ENCODE results near the gene FAM185A. TPM values are rescaled to one million over a fixed set of nuclear protein-coding genes. Genes with fewer than 3 reads are reported as not detected.
A peak's percentile ranks its signal among the peaks of the same experiment; 100 is the strongest.
"Not testable (repeated sequence)": the region's sequence is repeated elsewhere in the genome, so short reads cannot be mapped to it uniquely, and the experiment has no call there.

The FAM185A gene
- total RNA-seq, 2 experiments from 2014 or later: 7.9 to 10.0 TPM

DNA sequence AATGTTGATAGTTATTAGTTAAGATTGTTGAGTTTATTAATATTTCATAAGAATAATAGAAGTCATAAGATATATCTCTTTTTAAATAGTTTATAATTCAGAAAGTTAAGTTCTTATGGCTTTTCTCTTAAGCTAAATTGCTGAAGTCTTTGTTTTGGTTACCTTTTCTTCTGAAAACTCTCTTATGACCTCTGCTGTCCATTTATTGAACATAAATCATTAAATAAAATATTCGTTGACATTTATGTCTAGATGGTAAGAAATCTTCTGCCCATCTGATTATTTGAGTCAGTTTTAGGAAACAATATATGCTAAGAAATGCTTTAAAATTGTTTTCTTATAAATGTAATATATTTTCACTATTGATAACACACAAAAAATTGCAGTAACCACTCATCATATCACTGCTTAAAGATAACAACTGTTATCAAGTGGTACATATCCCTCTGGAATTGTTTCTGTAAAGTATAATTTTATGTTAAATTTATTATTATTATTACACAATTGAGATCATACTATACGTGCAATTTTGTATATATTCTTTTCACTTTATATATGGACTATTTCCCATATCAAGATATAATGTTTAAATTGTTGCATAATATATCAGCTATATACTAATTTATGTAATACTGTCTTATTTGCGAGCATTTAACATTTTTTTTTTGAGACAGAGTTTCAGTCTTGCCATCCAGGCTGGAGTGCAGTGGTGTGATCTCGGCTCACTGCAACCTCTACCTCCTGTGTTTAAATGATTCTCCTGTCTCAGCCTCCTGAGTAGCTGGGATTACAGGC lies 3.1 kb upstream of the FAM185A start:
- H3K27ac Mint-ChIP-seq; H3K9me3 Mint-ChIP-seq; ATAC-seq; H3K36me3 Mint-ChIP-seq (ENCODE audit: low read depth); POLR2A ChIA-PET; H3K27me3 Mint-ChIP-seq; intact Hi-C loops (cut with micrococcal nuclease); DNase-seq; H3K4me3 Mint-ChIP-seq; CTCF ChIA-PET: not testable (repeated sequence)
- peaks cover 24% of the 10 kb centered on the region for H3K4me1 Mint-ChIP-seq (ENCODE audit: low read depth)

DNA sequence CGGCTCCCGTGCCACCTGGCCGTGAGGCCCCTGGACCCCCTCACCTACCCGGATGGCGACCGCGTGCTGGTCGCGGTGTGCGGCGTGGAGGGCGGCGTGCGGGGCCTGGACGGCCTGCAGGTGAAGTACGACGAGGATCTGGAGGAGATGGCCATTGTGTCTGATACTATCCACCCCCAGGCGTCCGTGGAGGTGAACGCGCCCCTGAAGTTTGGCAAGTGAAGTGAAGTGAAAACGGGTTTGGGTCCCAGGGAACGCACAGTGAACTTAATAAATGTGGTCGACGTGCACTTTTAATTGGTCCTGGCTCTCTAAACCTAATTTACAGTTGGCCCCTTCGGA lies 617 bp downstream of the FAM185A start:
- POLR2A ChIA-PET, CTCF ChIA-PET: not testable (repeated sequence)

DNA sequence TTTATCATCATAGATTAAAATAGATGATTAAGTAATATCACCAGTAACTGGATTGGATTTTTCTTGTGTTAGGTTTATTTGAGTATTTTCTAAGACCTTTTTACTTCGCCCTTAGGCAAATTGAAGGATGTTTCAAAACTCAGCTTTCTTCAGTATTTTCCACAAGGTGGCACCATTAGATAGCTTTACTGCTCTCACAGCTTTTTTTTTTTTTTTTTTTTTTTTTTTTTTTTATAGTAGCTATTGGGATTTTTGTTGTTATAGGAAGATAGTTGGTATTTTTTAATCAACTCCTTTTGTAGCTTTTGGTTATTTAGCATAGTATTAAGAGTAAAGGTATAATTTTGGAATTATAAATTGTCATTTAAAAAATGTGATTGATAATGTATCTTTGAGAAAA lies 9.4 kb downstream of the FAM185A start:
- H3K4me1 Mint-ChIP-seq (ENCODE audit: low read depth); intact Hi-C loops (cut with micrococcal nuclease); H3K27me3 Mint-ChIP-seq; ATAC-seq; H3K36me3 Mint-ChIP-seq (ENCODE audit: low read depth); H3K27ac Mint-ChIP-seq; H3K4me3 Mint-ChIP-seq; H3K9me3 Mint-ChIP-seq; POLR2A ChIA-PET; DNase-seq: not testable (repeated sequence)
- CTCF ChIA-PET: interaction anchor here (0.6 to 1.1 kb wide), 3 partner anchors 159 to 317 kb away, joined by 3 read pairs; partner anchors contain the start of gene ARMC10
- TF ChIP-seq, protein P1, sequence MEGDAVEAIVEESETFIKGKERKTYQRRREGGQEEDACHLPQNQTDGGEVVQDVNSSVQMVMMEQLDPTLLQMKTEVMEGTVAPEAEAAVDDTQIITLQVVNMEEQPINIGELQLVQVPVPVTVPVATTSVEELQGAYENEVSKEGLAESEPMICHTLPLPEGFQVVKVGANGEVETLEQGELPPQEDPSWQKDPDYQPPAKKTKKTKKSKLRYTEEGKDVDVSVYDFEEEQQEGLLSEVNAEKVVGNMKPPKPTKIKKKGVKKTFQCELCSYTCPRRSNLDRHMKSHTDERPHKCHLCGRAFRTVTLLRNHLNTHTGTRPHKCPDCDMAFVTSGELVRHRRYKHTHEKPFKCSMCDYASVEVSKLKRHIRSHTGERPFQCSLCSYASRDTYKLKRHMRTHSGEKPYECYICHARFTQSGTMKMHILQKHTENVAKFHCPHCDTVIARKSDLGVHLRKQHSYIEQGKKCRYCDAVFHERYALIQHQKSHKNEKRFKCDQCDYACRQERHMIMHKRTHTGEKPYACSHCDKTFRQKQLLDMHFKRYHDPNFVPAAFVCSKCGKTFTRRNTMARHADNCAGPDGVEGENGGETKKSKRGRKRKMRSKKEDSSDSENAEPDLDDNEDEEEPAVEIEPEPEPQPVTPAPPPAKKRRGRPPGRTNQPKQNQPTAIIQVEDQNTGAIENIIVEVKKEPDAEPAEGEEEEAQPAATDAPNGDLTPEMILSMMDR (IDR thresholded peaks at IDR 0.05): peak; percentile 31

More for the DNA sequence above, 617 bp downstream of the FAM185A start:
- intact Hi-C loops (cut with micrococcal nuclease); H3K36me3 Mint-ChIP-seq (ENCODE audit: low read depth); DNase-seq; H3K27me3 Mint-ChIP-seq; H3K9me3 Mint-ChIP-seq; ATAC-seq: not testable (repeated sequence)
- Mint-ChIP-seq H3K27ac (peak overlapping the region; percentile 28), H3K4me1 (ENCODE audit: low read depth) (peaks cover 16% of the 10 kb centered on the region), H3K4me3 (peak overlapping the region; percentile 85)

DNA sequence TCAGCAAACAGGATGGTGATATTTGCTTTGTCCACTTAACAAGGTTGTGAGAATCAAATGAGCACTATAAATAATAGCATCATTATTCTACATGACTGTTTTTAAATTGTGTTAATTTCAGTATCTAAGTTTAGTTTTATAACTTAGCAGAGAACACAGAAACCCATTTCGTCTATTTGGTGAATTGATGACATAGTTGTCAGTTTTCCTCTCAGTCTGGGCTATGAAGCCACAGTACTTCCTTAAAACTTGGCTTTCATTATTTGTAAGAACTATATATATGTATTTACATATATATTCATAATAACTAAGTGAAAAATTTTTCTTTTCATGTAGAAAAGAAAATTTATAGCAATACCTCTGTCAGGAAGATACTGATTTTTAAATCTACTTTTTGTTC lies 11.1 kb downstream of the FAM185A start:
- CTCF ChIA-PET; H3K9me3 Mint-ChIP-seq; intact Hi-C loops (cut with micrococcal nuclease); DNase-seq; ATAC-seq; H3K27ac Mint-ChIP-seq; H3K36me3 Mint-ChIP-seq (ENCODE audit: low read depth); H3K27me3 Mint-ChIP-seq; H3K4me1 Mint-ChIP-seq (ENCODE audit: low read depth); POLR2A ChIA-PET; H3K4me3 Mint-ChIP-seq: not testable (repeated sequence)

DNA sequence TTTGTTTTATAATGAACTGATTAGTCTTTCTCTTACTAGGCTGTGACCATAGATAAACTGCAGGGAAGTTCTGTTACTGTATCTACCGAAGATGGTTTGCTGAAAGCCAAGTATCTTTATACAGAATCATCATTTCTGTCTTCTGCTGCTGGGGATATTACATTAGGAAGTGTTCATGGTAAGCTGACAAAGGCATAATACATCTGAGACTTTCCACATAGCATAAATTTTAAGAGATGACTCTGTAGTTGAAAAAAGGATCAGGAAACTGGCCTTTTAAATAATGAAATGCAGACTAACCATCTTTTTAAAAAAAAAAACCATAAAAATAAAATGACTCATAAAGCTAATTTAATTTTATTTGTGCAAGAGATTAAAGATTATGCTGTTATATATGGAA lies 12.4 kb downstream of the FAM185A start:
- H3K9me3 Mint-ChIP-seq; H3K27me3 Mint-ChIP-seq; DNase-seq; ATAC-seq; H3K27ac Mint-ChIP-seq; H3K36me3 Mint-ChIP-seq (ENCODE audit: low read depth); H3K4me1 Mint-ChIP-seq (ENCODE audit: low read depth); POLR2A ChIA-PET; CTCF ChIA-PET; H3K4me3 Mint-ChIP-seq; intact Hi-C loops (cut with micrococcal nuclease): not testable (repeated sequence)

DNA sequence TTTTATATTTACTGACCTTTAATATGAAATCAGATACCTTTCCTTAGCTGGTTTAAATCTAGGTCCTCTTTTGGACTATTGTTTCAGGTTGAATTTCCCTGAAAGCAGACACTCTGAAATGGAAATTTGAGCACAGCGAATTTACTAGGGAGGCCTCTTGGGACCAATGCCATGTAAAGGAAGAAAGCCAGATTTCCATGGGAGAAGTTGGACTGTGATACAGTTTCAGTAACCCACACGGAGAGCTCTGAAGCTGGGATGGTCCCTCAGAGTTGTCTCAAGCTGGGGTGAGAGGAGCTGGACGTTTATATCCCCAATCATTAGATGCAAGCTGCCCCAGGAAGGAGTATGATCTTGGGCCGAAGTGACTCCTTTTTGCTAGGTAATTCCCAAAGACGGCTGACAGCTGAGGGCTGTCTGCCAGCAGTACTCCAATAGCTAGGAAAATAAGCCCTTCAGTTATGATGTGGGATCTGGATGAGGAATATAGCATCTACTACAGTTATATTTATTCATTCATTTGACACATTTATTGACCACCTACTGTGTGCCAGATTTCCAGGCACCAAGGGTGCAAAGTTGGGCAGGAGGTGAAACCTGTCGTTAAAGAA lies 14.6 kb downstream of the FAM185A start:
- H3K27ac Mint-ChIP-seq; H3K9me3 Mint-ChIP-seq; intact Hi-C loops (cut with micrococcal nuclease); H3K4me3 Mint-ChIP-seq; DNase-seq; H3K36me3 Mint-ChIP-seq (ENCODE audit: low read depth); ATAC-seq; H3K4me1 Mint-ChIP-seq (ENCODE audit: low read depth); H3K27me3 Mint-ChIP-seq; CTCF ChIA-PET; POLR2A ChIA-PET: not testable (repeated sequence)

DNA sequence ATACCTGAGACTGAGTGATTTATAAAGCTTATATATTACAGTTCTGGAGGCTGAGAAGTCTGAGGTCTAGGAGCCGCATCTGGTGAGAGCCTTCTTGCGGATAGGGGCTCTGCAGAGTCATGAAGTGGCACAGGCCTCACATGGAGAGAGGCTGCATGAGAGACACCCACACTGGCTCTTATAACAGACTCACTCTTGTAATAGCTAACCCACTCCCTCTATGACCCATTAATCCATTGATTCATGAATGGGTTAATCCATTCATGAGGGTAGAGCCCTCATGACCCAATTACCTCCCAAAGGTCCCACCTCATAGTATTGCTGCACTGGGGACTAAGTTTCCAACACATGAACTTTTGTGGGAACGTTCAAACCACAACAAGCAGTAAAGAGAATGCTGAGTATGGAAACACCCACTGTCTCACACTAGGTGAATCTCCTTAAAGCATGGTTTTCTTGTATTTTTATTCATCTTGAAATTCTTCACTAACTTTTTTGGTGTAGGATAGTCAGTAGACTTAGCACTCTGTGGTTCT lies 20.9 kb downstream of the FAM185A start:
- intact Hi-C loops (cut with micrococcal nuclease); ATAC-seq; H3K27me3 Mint-ChIP-seq; H3K36me3 Mint-ChIP-seq (ENCODE audit: low read depth); H3K9me3 Mint-ChIP-seq; H3K4me3 Mint-ChIP-seq; DNase-seq; CTCF ChIA-PET; H3K4me1 Mint-ChIP-seq (ENCODE audit: low read depth); POLR2A ChIA-PET; H3K27ac Mint-ChIP-seq: not testable (repeated sequence)

DNA sequence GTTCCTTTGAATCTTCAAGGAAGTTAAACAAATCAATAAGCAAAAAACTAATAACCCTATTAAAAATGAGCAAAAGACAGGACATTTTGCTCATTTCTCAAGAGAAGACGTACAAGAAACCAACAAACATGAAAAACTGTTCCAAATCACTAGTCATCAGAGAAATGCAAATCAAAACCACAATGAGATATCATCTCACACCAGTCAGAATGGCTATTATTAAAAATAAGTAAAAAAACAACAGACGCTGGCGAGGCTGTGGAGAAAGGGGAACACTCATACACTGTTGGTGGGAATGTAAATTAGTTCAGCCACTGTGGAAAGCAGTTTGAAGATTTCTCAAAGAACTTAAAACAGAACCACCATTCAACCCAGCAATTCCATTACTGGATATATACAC lies 21.7 kb downstream of the FAM185A start:
- DNase-seq; H3K9me3 Mint-ChIP-seq; H3K36me3 Mint-ChIP-seq (ENCODE audit: low read depth); POLR2A ChIA-PET; ATAC-seq; H3K4me3 Mint-ChIP-seq; H3K4me1 Mint-ChIP-seq (ENCODE audit: low read depth); H3K27me3 Mint-ChIP-seq; H3K27ac Mint-ChIP-seq; intact Hi-C loops (cut with micrococcal nuclease); CTCF ChIA-PET: not testable (repeated sequence)

DNA sequence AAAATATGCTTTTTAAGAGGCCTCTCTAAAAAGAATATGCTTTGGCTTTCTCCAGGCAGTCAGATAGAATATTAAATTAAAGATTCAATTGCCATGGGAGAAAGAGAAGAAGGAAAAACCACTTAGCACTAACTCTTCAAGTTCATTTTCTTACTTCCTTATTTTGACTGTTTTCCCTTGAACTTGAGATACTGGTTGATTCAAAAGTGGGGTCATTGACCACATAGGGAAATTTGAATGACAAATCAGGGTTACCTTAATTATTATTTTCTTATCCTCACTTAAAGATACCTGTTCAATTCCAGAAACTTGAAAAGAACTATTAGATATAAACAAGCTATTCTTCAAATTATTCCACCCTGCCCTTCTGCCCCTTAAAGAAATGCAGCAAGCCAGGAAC lies 27.4 kb downstream of the FAM185A start:
- H3K27ac Mint-ChIP-seq; ATAC-seq; DNase-seq; intact Hi-C loops (cut with micrococcal nuclease); H3K9me3 Mint-ChIP-seq; POLR2A ChIA-PET; H3K4me1 Mint-ChIP-seq (ENCODE audit: low read depth); CTCF ChIA-PET; H3K27me3 Mint-ChIP-seq; H3K4me3 Mint-ChIP-seq: not testable (repeated sequence)
- peaks cover 16% of the 10 kb centered on the region for H3K36me3 Mint-ChIP-seq (ENCODE audit: low read depth)

DNA sequence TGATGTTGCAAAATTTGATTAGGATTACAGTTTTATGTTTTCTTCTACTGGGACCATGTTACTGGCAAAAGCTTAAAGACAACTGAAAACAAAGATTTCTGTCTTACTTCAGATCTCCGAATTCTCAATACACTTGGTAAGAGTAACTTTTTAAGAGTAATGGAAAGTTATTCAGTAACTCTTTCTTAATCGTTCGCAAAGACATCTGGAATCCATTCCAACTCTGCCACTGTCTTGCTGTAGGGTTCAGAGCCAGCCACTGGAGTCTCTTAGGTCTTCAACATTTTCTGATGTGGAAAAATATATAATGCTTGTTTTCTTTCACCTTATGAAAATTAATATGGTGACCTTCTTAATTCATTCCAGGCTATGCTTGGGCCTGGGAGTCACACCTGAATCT lies 29.9 kb downstream of the FAM185A start:
- H3K27me3 Mint-ChIP-seq; DNase-seq; H3K4me1 Mint-ChIP-seq (ENCODE audit: low read depth); intact Hi-C loops (cut with micrococcal nuclease); POLR2A ChIA-PET; ATAC-seq; H3K4me3 Mint-ChIP-seq; H3K9me3 Mint-ChIP-seq; H3K27ac Mint-ChIP-seq; CTCF ChIA-PET: not testable (repeated sequence)
- peaks cover 18% of the 10 kb centered on the region for H3K36me3 Mint-ChIP-seq (ENCODE audit: low read depth)

DNA sequence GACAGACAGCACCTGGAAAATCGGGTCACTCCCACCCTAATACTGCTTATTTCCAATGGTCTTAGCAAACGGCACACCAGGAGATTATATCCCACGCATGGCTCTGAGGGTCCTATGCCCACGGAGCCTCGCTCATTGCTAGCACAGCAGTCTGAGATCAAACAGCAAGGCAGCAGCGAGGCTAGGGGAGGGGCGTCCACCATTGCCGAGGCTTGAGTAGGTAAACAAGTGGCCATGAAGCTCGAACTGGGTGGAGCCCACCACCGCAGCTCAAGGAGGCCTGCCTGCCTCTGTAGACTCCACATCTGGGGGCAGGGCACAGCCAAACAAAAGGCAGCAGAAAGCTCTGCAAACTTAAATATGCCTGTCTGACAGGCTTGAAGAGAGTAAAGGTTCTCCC lies 32.1 kb downstream of the FAM185A start:
- H3K9me3 Mint-ChIP-seq; H3K4me1 Mint-ChIP-seq (ENCODE audit: low read depth); POLR2A ChIA-PET: not testable (repeated sequence)

More for the DNA sequence above, 32.1 kb downstream of the FAM185A start:
- CTCF ChIA-PET; H3K4me3 Mint-ChIP-seq; H3K27me3 Mint-ChIP-seq; DNase-seq; intact Hi-C loops (cut with micrococcal nuclease); ATAC-seq; H3K27ac Mint-ChIP-seq: not testable (repeated sequence)
- H3K36me3 Mint-ChIP-seq (ENCODE audit: low read depth): peaks cover 18% of the 10 kb centered on the region

All from activated CD8-positive, alpha-beta T cell treated with anti-CD3 and anti-CD28 coated beads for 36 hours (primary cell).